Stimulated activated CD8-positive, alpha-beta memory T cell treated with anti-CD3 and anti-CD28 coated beads, Interleukin-2, amount 100 ng/mL, for 48 hours (primary cell): Measurements from ENCODE around the gene DBNDD2.
A peak's percentile ranks its signal among the peaks of the same experiment; 100 is the strongest.

Experiments used
- DNase-seq, 2 donors: peaks; one replicate each; pipeline ENCODE4 v3.0.0-alpha.2; 2020; ENCODE audit warnings: low read depth in 2 of 2

DBNDD2 gene

GRCh38 chr20:45378191-45378590 lies 29.9 kb upstream of the DBNDD2 start, which contains the start of gene TP53TG5:
TSS of gene TP53TG5 (minus strand) at chr20:45378325. CDS start at chr20:45378236, 89 bp downstream.
- no peak for DNase-seq

- no peak for DNase-seq
These were observed 20.8 kb upstream of the DBNDD2 start for GRCh38 chr20:45387274-45387673.

- DNase-seq, result no peak
These were observed 17.2 kb upstream of the DBNDD2 start for GRCh38 chr20:45390931-45391330.

- no peak for DNase-seq
These were observed 16.5 kb upstream of the DBNDD2 start for GRCh38 chr20:45391559-45391958.

GRCh38 chr20:45392733-45393132 lies 15.4 kb upstream of the DBNDD2 start:
- DNase-seq, result no peak

- DNase-seq, result no peak
These were observed 13.6 kb upstream of the DBNDD2 start for GRCh38 chr20:45394221-45395113.

GRCh38 chr20:45395114-45395415 lies 13.0 kb upstream of the DBNDD2 start:
- DNase-seq, result no peak

GRCh38 chr20:45399018-45399417 lies 9.1 kb upstream of the DBNDD2 start:
- no peak for DNase-seq

GRCh38 chr20:45400346-45401031 lies 7.6 kb upstream of the DBNDD2 start:
- DNase-seq, result no peak

GRCh38 chr20:45402946-45403345 lies 5.1 kb upstream of the DBNDD2 start:
- DNase-seq, result no peak

- DNase-seq, result no peak
These were observed 3.7 kb upstream of the DBNDD2 start for GRCh38 chr20:45404438-45404837.

- no peak for DNase-seq
These were observed 2.4 kb upstream of the DBNDD2 start for GRCh38 chr20:45405571-45406259.

- peak; percentile 28 to 39 for DNase-seq
These were observed 1.6 kb upstream of the DBNDD2 start for GRCh38 chr20:45406260-45407066.

GRCh38 chr20:45407067-45407745 lies 883 bp upstream of the DBNDD2 start:
- no peak for DNase-seq

- no peak for DNase-seq
These were observed 641 bp downstream of the DBNDD2 start for GRCh38 chr20:45408646-45409213.

- DNase-seq, result no peak
These were observed 1.6 kb downstream of the DBNDD2 start for GRCh38 chr20:45409521-45410272.

GRCh38 chr20:45410887-45411286 lies 2.8 kb downstream of the DBNDD2 start:
- no peak for DNase-seq

GRCh38 chr20:45412653-45413052 lies 4.6 kb downstream of the DBNDD2 start:
- DNase-seq, result no peak

- DNase-seq, result no peak
These were observed 5.4 kb downstream of the DBNDD2 start for GRCh38 chr20:45413479-45413878.
